Activated naive CD8-positive, alpha-beta T cell treated with anti-CD3 and anti-CD28 coated beads, Interleukin-2, amount 10 ng/mL, durations not matched to agents 7 days and 5 days (primary cell): ENCODE data around the gene PODNL1. TPM values are rescaled to one million over a fixed set of nuclear protein-coding genes. Genes with fewer than 3 reads are reported as not detected.

Experiments
- ATAC-seq: fragments of 150-1000 bp; cut with Tn5 transposase; one replicate; pipeline ENCODE4 v1.10.0; 2021; ENCODE audit warnings: low read depth, moderate library complexity
- POLR2A ChIA-PET: fragments of 350-600 bp; sonication (Branson Sonifier 250); formaldehyde crosslinking; loops from one replicate; lab custom pipeline; 2021; ENCODE audit warnings: antibody characterized with exemption; lab: Charles Lee
- DNase-seq: peaks from one replicate; pipeline ENCODE4 v3.0.0; 2021
- H3K27ac Mint-ChIP-seq: one replicate; pipeline ENCODE4 v1.8.0; 2022; ENCODE audit warnings: mild to moderate bottlenecking, mixed read lengths
- H3K27me3 Mint-ChIP-seq: one replicate; pipeline ENCODE4 v1.8.0; 2022; ENCODE audit warnings: mild to moderate bottlenecking, moderate library complexity, mixed read lengths
- H3K36me3 Mint-ChIP-seq: one replicate; pipeline ENCODE4 v1.8.0; 2021; ENCODE audit warnings: mild to moderate bottlenecking, mixed read lengths
- H3K4me1 Mint-ChIP-seq: one replicate; pipeline ENCODE4 v1.8.0; 2021; ENCODE audit warnings: mixed read lengths
- H3K4me3 Mint-ChIP-seq: one replicate; pipeline ENCODE4 v1.8.0; 2022; ENCODE audit warnings: mild to moderate bottlenecking, moderate library complexity, mixed read lengths
- H3K9me3 Mint-ChIP-seq: one replicate; pipeline ENCODE4 v1.8.0; 2021; ENCODE audit warnings: mixed read lengths
- total RNA-seq, 2 experiments: library from RNA; stranded (reverse); gene quantifications; one replicate each; pipeline ENCODE4 v1.2.3, GENCODE V29; 2021

The PODNL1 gene
- total RNA-seq, 2 experiments from 2014 or later = 1.2 to 1.4 TPM

DNA sequence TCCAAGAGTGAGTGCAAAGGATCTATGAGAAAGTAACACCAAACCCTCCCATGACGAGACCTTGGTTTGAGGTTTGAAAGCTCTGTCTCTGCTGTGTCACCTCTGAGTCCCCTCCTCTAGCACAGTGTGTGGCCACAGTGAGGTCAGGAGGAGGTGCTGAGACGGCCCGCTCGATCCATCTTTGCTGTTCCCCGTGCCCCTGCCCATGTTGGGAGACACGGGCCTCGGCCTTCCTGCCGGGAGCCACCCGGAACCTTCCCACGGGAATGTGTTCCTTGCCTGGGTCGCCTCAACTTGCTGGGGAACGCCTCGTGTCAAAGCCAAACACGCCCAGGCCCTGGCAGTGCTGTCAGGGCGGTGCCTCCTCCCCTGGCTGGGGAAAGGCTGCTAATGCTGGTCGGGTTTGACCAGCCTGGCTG is 51.2 kb downstream of the PODNL1 start:
- DNase-seq (no peak), ATAC-seq (peak; percentile 67)
- Mint-ChIP-seq H3K4me1 (peaks cover 30% of the 10 kb centered on the region), H3K27ac (no peak overlapping the region), H3K27me3 (no peaks in the 10 kb centered on the region), H3K36me3 (no peaks in the 10 kb centered on the region), H3K9me3 (no peaks in the 10 kb centered on the region), H3K4me3 (no peak overlapping the region)
- POLR2A ChIA-PET = interaction anchor here (0.7 to 2.5 kb wide), 2 partner anchors 11 to 145 kb away, joined by 6 read pairs; partner anchors contain the start of gene IL27RA

DNA sequence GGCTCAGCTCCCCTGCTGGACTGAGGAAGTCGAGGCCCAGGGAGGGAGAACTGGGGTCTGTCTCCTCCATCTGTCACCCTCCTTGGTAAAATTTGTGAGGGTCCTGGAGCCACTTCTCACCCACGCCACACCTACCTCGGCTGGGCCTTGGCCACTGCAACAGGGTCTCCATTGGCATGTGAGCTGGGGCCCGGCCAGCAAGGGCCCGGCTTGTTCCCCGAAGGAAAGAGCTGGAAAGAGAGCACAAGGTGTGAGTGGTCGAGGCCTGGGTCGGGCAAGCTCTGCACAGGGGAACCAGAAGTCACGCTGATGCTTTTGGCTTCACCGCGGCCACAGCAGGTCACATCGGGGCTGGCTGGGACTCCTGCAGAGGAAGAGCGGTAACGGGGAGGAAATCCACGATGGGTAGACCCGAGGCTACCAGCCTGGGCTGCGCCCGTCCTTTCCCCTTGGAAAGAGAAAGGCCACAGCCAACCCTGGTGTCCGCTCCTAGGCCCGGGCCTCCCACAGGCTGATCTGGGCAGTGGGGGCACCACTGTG is 52.3 kb downstream of the PODNL1 start:
- ATAC-seq (no peak), DNase-seq (no peak)
- H3K27ac Mint-ChIP-seq = peak overlapping the region; percentile 42
- no peaks in the 10 kb centered on the region for H3K9me3 Mint-ChIP-seq
- H3K4me3 Mint-ChIP-seq = no peak overlapping the region
- H3K4me1 Mint-ChIP-seq = peaks cover 41% of the 10 kb centered on the region
- H3K27me3 Mint-ChIP-seq = no peaks in the 10 kb centered on the region
- H3K36me3 Mint-ChIP-seq = no peaks in the 10 kb centered on the region
- POLR2A ChIA-PET = interaction anchor here (2.5 kb wide), 1 partner anchor 146 kb away, joined by 6 read pairs; the partner anchor contains the start of gene IL27RA

DNA sequence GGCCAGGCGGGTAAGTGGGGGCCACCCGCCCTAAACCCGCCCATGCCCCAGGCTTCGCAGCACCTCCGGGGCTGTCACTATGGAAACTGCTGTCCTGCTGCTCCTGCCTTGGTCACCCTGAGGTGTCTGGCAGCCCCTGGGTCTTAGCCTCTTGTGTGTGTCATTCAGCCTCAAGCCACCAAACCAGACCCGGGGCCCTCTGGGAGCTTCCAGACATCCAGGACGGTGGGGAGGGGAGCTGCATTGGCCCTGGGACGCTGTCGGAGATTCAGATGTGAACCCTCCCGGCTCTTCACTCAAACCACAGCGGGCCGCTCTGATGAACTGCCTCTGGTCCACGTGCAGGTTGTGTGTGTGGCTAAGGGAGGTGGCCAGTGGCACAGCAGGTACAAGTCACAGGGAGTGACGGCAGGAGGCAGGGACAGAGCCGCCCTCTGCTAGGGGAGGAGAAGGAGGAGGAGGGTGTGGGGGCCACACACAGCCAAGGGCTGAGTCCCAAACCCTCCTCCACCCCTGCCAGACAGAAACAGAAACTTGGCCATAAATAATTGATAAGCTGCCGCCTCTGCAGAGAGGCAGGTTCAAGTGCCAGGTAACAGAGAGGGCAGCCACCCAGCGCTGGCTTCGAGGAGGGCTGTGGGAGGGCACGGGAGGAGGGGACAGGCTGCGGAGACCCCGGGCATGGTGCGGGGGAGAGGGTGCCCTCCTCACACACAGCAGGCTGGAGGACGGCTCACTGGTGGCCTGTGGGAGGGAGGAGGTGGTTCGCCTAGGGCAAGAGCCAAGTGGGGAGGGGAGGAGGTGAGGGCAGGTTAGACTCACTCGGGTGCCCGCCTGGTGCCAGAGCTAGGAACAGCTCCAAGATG is 53.3 kb downstream of the PODNL1 start:
- no peak overlapping the region for H3K4me3 Mint-ChIP-seq
- POLR2A ChIA-PET = interaction anchor here (2.5 kb wide), 1 partner anchor 147 kb away, joined by 6 read pairs; the partner anchor contains the start of gene IL27RA
- H3K4me1 Mint-ChIP-seq = peaks cover 48% of the 10 kb centered on the region
- no peaks in the 10 kb centered on the region for H3K36me3 Mint-ChIP-seq
- H3K9me3 Mint-ChIP-seq = no peaks in the 10 kb centered on the region
- no peak for DNase-seq
- no peak overlapping the region for H3K27ac Mint-ChIP-seq
- ATAC-seq = no peak
- H3K27me3 Mint-ChIP-seq = no peaks in the 10 kb centered on the region

DNA sequence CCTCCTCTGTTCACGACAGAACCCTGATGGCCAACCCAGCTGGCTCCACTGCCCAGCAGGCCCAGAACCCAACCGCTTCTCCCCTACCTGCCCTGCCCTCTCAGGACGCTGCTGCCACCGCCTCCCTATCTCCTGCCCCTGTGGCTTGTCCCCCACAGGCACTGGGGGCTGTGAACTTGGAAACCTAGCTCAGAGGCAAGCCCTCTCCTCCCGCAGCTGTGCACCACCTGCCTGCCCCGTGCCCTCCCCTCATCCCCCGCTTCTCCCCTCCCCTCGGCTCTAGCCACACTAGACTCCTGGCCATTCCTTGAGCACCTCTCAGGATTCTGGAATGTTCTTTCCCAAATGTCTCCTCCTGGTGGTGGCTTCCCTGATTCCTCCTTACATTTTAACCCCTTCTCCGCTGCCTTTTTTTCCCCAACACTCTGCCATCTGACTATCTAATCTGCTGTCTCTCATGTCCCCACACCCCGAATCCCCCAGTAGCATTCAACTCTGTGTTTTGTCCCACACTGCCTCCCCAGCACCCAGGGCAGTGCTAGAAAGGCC is 54.6 kb downstream of the PODNL1 start:
- DNase-seq (no peak), ATAC-seq (no peak)
- Mint-ChIP-seq H3K27me3 (no peaks in the 10 kb centered on the region), H3K36me3 (no peaks in the 10 kb centered on the region), H3K4me1 (peaks cover 49% of the 10 kb centered on the region), H3K9me3 (no peaks in the 10 kb centered on the region), H3K4me3 (no peak overlapping the region), H3K27ac (peak overlapping the region; percentile 33)
- POLR2A ChIA-PET = interaction anchor here (0.6 to 2.0 kb wide), 4 partner anchors 11 to 164 kb away, joined by 3 to 6 read pairs (median 4); partner anchors contain the start of genes BRME1 and CC2D1A

DNA sequence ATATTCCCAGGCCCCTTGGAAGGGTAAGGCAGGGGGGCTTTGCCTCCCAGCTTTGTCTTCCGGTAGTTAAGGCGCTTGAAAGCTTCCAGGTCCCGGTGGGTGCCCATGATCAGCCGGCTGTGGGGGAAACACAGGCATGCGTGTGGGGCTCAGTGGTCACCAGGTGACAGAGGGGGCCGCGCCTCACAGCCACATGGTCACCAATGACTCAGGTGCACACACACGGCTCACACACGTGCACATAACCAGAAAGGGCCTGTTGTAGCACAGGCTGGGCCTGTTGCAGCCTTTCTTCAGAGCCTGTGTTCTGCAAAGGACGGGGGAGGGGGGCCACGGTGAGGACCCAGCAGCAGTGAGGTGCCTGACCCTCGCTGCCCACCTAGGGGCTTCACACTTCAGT is 55.4 kb downstream of the PODNL1 start:
- Mint-ChIP-seq H3K4me1 (peaks cover 49% of the 10 kb centered on the region), H3K27me3 (no peaks in the 10 kb centered on the region), H3K36me3 (no peaks in the 10 kb centered on the region), H3K9me3 (no peaks in the 10 kb centered on the region), H3K27ac (no peak overlapping the region), H3K4me3 (peak overlapping the region; percentile 42)
- POLR2A ChIA-PET = interaction anchor here (0.6 to 3.8 kb wide), 9 partner anchors 11 to 254 kb away, joined by 3 to 19 read pairs (median 4); partner anchors contain the start of genes ASF1B, BRME1, CC2D1A and MISP3
- ATAC-seq = no peak
- no peak for DNase-seq

DNA sequence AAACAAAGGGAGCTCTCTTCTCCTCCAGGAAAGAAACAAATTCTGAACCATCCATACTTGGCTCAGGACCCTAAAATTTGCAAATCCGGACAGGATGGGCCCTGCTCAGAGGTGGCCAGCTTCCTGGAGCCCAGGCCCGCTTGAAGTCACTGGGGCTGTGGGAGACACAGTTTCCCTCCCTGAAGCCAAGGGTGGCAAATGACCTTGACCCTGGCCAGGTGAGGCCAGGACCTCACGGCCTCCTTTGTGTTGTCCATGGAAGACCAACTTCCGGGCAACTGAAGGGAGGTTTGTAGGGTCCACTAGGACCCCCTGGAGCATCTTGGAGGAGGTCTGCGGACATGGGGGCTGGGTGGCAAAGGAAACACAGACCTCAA is 55.8 kb downstream of the PODNL1 start:
- ATAC-seq (no peak), DNase-seq (no peak)
- Mint-ChIP-seq H3K4me1 (peaks cover 47% of the 10 kb centered on the region), H3K36me3 (no peaks in the 10 kb centered on the region), H3K4me3 (peak overlapping the region; percentile 62), H3K9me3 (no peaks in the 10 kb centered on the region), H3K27ac (peak overlapping the region; percentile 66), H3K27me3 (no peaks in the 10 kb centered on the region)
- POLR2A ChIA-PET = interaction anchor here (0.9 to 3.8 kb wide), 13 partner anchors 23 to 254 kb away, joined by 3 to 19 read pairs (median 3); partner anchors contain the start of genes ASF1B, BRME1, CC2D1A and DCAF15

DNA sequence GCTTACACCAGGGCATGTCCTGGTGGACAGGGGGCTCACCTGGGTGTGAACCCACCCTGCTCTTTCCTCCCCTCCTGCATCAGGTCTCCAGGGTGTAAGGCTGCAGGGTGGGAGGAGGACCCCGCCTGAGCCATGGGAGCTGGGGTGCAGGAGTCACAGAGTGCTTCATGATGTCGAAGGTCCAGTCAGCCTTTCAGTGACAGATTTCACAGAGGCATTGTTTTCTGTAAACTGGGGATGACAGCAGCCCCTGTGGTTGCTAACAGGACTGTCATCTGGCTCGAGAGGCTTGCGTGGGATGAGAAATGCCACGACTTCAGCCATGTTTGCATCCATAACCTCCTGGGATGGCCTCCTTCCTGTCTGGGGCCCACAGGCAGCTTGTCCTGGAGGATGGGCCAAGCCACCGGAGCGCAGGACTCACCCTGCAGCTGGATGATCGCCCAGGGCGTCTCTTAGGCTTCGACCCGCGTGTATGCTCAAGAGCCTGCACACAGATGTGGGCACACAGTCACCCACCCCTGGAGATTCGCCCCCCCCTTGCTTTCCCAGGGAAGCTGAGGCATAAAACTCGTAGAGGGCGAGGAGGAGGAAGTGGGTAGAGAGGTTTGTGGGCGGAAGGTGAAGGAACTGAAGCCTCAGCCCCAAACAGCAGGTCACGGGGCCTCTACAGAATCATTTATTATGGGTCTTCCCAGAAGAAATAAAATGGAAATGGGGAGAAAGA is 56.4 kb downstream of the PODNL1 start:
- Mint-ChIP-seq H3K27me3 (no peaks in the 10 kb centered on the region), H3K9me3 (no peaks in the 10 kb centered on the region), H3K27ac (peak overlapping the region; percentile 66), H3K4me3 (peak overlapping the region; percentile 62), H3K36me3 (no peaks in the 10 kb centered on the region), H3K4me1 (peaks cover 42% of the 10 kb centered on the region)
- POLR2A ChIA-PET = interaction anchor here (0.5 to 3.8 kb wide), 18 partner anchors 24 to 255 kb away, joined by 3 to 19 read pairs (median 3); partner anchors contain the start of genes ASF1B, BRME1, CC2D1A and DCAF15
- DNase-seq = peak; percentile 67
- peak; percentile 10 for ATAC-seq

DNA sequence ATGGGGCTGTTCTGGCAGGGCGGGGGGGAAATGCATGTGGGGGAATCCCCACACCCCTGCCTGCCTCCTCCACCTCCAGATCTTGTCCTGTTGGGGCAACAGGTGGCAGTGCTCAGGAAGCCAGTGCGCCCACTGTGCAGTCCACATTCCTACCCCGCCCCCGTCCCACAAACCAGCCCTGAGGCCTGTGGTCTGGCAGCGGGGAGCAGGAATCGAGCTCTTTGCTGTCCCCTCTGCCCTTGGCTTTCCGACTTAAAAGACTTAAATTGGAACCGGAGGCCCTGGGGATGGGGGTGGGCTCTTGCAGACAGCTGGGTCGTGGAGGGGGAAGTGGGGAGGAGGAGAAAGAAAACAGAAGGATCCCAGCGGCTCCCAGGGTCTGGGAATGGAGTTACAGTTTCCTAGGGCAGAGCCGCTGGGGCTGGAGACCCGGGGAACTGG is 56.9 kb downstream of the PODNL1 start:
- H3K9me3 Mint-ChIP-seq = no peaks in the 10 kb centered on the region
- peak overlapping the region; percentile 73 for H3K27ac Mint-ChIP-seq
- peaks cover 36% of the 10 kb centered on the region for H3K4me1 Mint-ChIP-seq
- DNase-seq (peak; percentile 55), ATAC-seq (no peak)
- H3K4me3 Mint-ChIP-seq = peak overlapping the region; percentile 62
- no peaks in the 10 kb centered on the region for H3K36me3 Mint-ChIP-seq
- POLR2A ChIA-PET = interaction anchor here (0.5 to 3.8 kb wide), 14 partner anchors 24 to 255 kb away, joined by 3 to 19 read pairs (median 4); partner anchors contain the start of genes ASF1B, BRME1, CC2D1A and DCAF15
- H3K27me3 Mint-ChIP-seq = no peaks in the 10 kb centered on the region

Other genes starting within 250 kb of the PODNL1 start
- gene MRI1, start 173.9 kb downstream of the PODNL1 start, total RNA-seq = 10 to 100 TPM; 63.5 to 65.3 TPM
- 10 to 100 TPM; 85.2 to 88.1 TPM for gene C19orf53, start 164.0 kb downstream of the PODNL1 start, total RNA-seq
- gene ZSWIM4, start 143.0 kb downstream of the PODNL1 start, total RNA-seq = 1 to 10 TPM; 9.6 to 9.9 TPM
- 1 to 10 TPM in 1 of 2 experiments, not detected in 1; 2.3 TPM for gene NANOS3, start 61.3 kb downstream of the PODNL1 start, total RNA-seq
- gene BRME1, start 32.3 kb downstream of the PODNL1 start, total RNA-seq = 1 to 10 TPM; 5.5 to 7.2 TPM
- gene CC2D1A, start 32.2 kb downstream of the PODNL1 start, total RNA-seq = 10 to 100 TPM; 34.7 to 34.8 TPM
- 100 to 1,000 TPM; 105 to 106 TPM for gene DCAF15, start 14.1 kb upstream of the PODNL1 start, total RNA-seq
- 10 to 100 TPM; 17.7 to 22.2 TPM for gene RFX1, start 67.9 kb upstream of the PODNL1 start, total RNA-seq
- gene RLN3, start 89.7 kb upstream of the PODNL1 start, total RNA-seq = not detected
- 10 to 100 TPM; 41.6 to 43.8 TPM for gene IL27RA, start 93.3 kb upstream of the PODNL1 start, total RNA-seq
- gene PALM3, start 123.7 kb upstream of the PODNL1 start, total RNA-seq = not detected
- 1 to 10 TPM; 1.1 to 1.6 TPM for gene MISP3, start 134.4 kb upstream of the PODNL1 start, total RNA-seq
- gene C19orf67, start 147.4 kb upstream of the PODNL1 start, total RNA-seq = not detected
- 10 to 100 TPM; 58.3 to 65.6 TPM for gene SAMD1, start 152.3 kb upstream of the PODNL1 start, total RNA-seq
- gene PRKACA, start 179.3 kb upstream of the PODNL1 start, total RNA-seq = 10 to 100 TPM; 64.1 to 66.9 TPM
- 10 to 100 TPM; 75.3 to 82.4 TPM for gene ASF1B, start 198.2 kb upstream of the PODNL1 start, total RNA-seq